IMR-90 (cell line): ENCODE results near the gene TMEM131L. TPM values are rescaled to one million over a fixed set of nuclear protein-coding genes. Genes with fewer than 3 reads are reported as not detected.

Experiments
- ATAC-seq: fragments of 200-7000 bp; cut with Tn5 transposase; 2 replicates; pipeline ENCODE4 v1.9.1; 2020; ENCODE audit warnings: low read depth, mild to moderate bottlenecking, moderate library complexity
- BruUV-seq: library from RNA; stranded (reverse); fragments of 400-500 nt; replicated peaks from 2 replicates; lab custom pipeline; 2021; lab: Mats Ljungman, UMichigan
- CTCF ChIA-PET: fragments of 300-600 bp; formaldehyde crosslinking; extraction: SDS; loops from one replicate; lab custom pipeline; 2021; ENCODE audit warnings: antibody characterized with exemption; lab: Yijun Ruan, JAX
- POLR2A ChIA-PET: fragments of 300-600 bp; sonication (Branson Sonifier 250); formaldehyde crosslinking; loops from one replicate; lab custom pipeline; 2022; ENCODE audit warnings: antibody characterized with exemption; ENCODE audit not compliant: unreplicated experiment; lab: Charles Lee
- DNase-seq: peaks from one replicate; pipeline ENCODE4 v3.0.0; 2013
- H2AFZ ChIP-seq: replicated peaks from 2 replicates; pipeline ENCODE3; 2013; ENCODE audit warnings: low read length, mild to moderate bottlenecking; ENCODE audit not compliant: poor library complexity
- H2AK5ac ChIP-seq: 2 replicates; pipeline ENCODE4 v1.6.1; 2013; ENCODE audit warnings: low read depth, low read length, inconsistent platforms
- H2AK9ac ChIP-seq: replicated peaks from 2 replicates; pipeline ENCODE3; 2013; ENCODE audit warnings: mild to moderate bottlenecking, low read depth, low read length, moderate library complexity; ENCODE audit not compliant: poor library complexity
- H2BK120ac ChIP-seq: 2 replicates; pipeline ENCODE4 v1.6.1; 2013; ENCODE audit warnings: low read depth, low read length, inconsistent platforms
- H2BK15ac ChIP-seq: 3 replicates; pipeline ENCODE4 v1.6.1; 2013; ENCODE audit warnings: low read depth, low read length, inconsistent platforms
- H2BK20ac ChIP-seq: 2 replicates; pipeline ENCODE4 v1.6.1; 2013; ENCODE audit warnings: low read depth, mild to moderate bottlenecking, inconsistent platforms, low read length, moderate library complexity
- H2BK5ac ChIP-seq: 2 replicates; pipeline ENCODE4 v1.6.1; 2013; ENCODE audit warnings: mild to moderate bottlenecking, low read depth, low read length, inconsistent platforms; ENCODE audit not compliant: poor library complexity, severe bottlenecking
- H3K14ac ChIP-seq: replicated peaks from 2 replicates; pipeline ENCODE4 v1.6.1; 2013; ENCODE audit warnings: low read depth, low read length, inconsistent platforms
- H3K18ac ChIP-seq: 2 replicates; pipeline ENCODE4 v1.6.1; 2013; ENCODE audit warnings: low read depth, low read length, control low read depth
- H3K23ac ChIP-seq: 2 replicates; pipeline ENCODE4 v1.6.1; 2013; ENCODE audit warnings: low read depth, low read length, inconsistent platforms
- H3K27ac ChIP-seq: 2 replicates; pipeline ENCODE4 v1.5.1; 2013; ENCODE audit warnings: mild to moderate bottlenecking, control low read depth, low read length; ENCODE audit not compliant: insufficient read depth
- H3K27me3 ChIP-seq: 2 replicates; pipeline ENCODE4 v1.6.1; 2013; ENCODE audit warnings: low read length; ENCODE audit not compliant: control insufficient read depth, insufficient read depth
- H3K36me3 ChIP-seq: 2 replicates; pipeline ENCODE4 v1.6.1; 2013; ENCODE audit warnings: low read length, mixed read lengths; ENCODE audit not compliant: control insufficient read depth, insufficient read depth
- H3K4ac ChIP-seq: 2 replicates; pipeline ENCODE4 v1.6.1; 2013; ENCODE audit warnings: low read depth, low read length, inconsistent platforms
- H3K4me1 ChIP-seq: 2 replicates; pipeline ENCODE4 v1.6.1; 2013; ENCODE audit warnings: low read length, mixed read lengths; ENCODE audit not compliant: control insufficient read depth, insufficient read depth
- H3K4me2 ChIP-seq: 2 replicates; pipeline ENCODE4 v1.6.1; 2013; ENCODE audit warnings: low read depth, mild to moderate bottlenecking, control low read depth, low read length, moderate library complexity
- H3K4me3 ChIP-seq: 2 replicates; pipeline ENCODE4 v1.5.1; 2013; ENCODE audit warnings: low read depth, mild to moderate bottlenecking, control low read depth, low read length, moderate library complexity; ENCODE audit not compliant: insufficient read depth
- H3K56ac ChIP-seq: 2 replicates; pipeline ENCODE4 v1.6.1; 2013; ENCODE audit warnings: low read length, inconsistent platforms; ENCODE audit not compliant: insufficient read depth; ENCODE audit errors: extremely low read depth
- H3K79me1 ChIP-seq, 2 experiments: 2 replicates each; pipeline ENCODE4 v1.6.1; 2013; ENCODE audit warnings: low read length in 2 of 2, inconsistent platforms in 1 of 2, low read depth in 1 of 2
- H3K9ac ChIP-seq: 2 replicates; pipeline ENCODE4 v1.6.1; 2013; ENCODE audit warnings: low read depth, low read length, control low read depth
- H3K9me1 ChIP-seq: 2 replicates; pipeline ENCODE4 v1.6.1; 2013; ENCODE audit warnings: low read length, inconsistent platforms; ENCODE audit not compliant: insufficient read depth
- H3K9me3 ChIP-seq: 2 replicates; pipeline ENCODE4 v1.6.1; 2013; ENCODE audit warnings: low read length; ENCODE audit not compliant: control insufficient read depth, insufficient read depth
- H4K20me1 ChIP-seq: 2 replicates; pipeline ENCODE4 v1.6.1; 2013; ENCODE audit warnings: low read length, inconsistent platforms; ENCODE audit not compliant: insufficient read depth
- H4K5ac ChIP-seq: 2 replicates; pipeline ENCODE4 v1.6.1; 2013; ENCODE audit warnings: mild to moderate bottlenecking, low read depth, low read length, control low read depth
- H4K8ac ChIP-seq, 2 experiments: 2 replicates each; pipeline ENCODE4 v1.6.1; 2013; ENCODE audit warnings: low read depth in 2 of 2, low read length in 2 of 2, control low read depth in 1 of 2, inconsistent platforms in 1 of 2
- H4K91ac ChIP-seq: 2 replicates; pipeline ENCODE4 v1.6.1; 2013; ENCODE audit warnings: low read depth, low read length, inconsistent platforms; ENCODE audit not compliant: insufficient read depth
- BHLHE40 ChIP-seq: fragments of 150-350 bp; IDR thresholded peaks from 2 replicates; pipeline ENCODE4 v1.6.1; 2016; ENCODE audit warnings: mild to moderate bottlenecking, low read depth, low read length
- CEBPB ChIP-seq: IDR thresholded peaks from 2 replicates; pipeline ENCODE4 v1.6.1; 2012; ENCODE audit warnings: low read depth, low read length, improper control_type of control experiment
- CHD1 ChIP-seq: IDR thresholded peaks from 2 replicates; pipeline ENCODE4 v1.6.1; 2012; ENCODE audit warnings: low read depth, low read length, improper control_type of control experiment
- FOS ChIP-seq: fragments of 150-350 bp; IDR thresholded peaks from 2 replicates; pipeline ENCODE4 v1.6.1; 2016; ENCODE audit warnings: low read depth, low read length
- MAFK ChIP-seq: IDR thresholded peaks from 2 replicates; pipeline ENCODE4 v1.6.1; 2012; ENCODE audit warnings: low read depth, low read length, improper control_type of control experiment
- MAZ ChIP-seq: IDR thresholded peaks from 2 replicates; pipeline ENCODE4 v1.6.1; 2012; ENCODE audit warnings: low read depth, mild to moderate bottlenecking, low read length, improper control_type of control experiment, moderate library complexity, borderline replicate concordance
- MXI1 ChIP-seq: IDR thresholded peaks from 2 replicates; pipeline ENCODE4 v1.6.1; 2012; ENCODE audit warnings: low read depth, mild to moderate bottlenecking, low read length, moderate library complexity, borderline replicate concordance
- NFE2L2 ChIP-seq: fragments of 150-350 bp; IDR thresholded peaks from 2 replicates; pipeline ENCODE4 v1.6.1; 2016; ENCODE audit warnings: low read depth, mild to moderate bottlenecking, low read length
- POLR2A ChIP-seq: IDR thresholded peaks from 2 replicates; pipeline ENCODE4 v1.6.1; 2012; ENCODE audit warnings: mild to moderate bottlenecking, low read depth, low read length
- RAD21 ChIP-seq: IDR thresholded peaks from 2 replicates; pipeline ENCODE4 v1.6.1; 2012; ENCODE audit warnings: low read length, improper control_type of control experiment
- RCOR1 ChIP-seq: IDR thresholded peaks from 2 replicates; pipeline ENCODE4 v1.6.1; 2012; ENCODE audit warnings: mild to moderate bottlenecking, low read length, improper control_type of control experiment; ENCODE audit not compliant: insufficient replicate concordance
- RFX5 ChIP-seq: IDR thresholded peaks from 2 replicates; pipeline ENCODE4 v1.8.0; 2012; ENCODE audit warnings: low read depth, mild to moderate bottlenecking, low read length, moderate library complexity
- SMC3 ChIP-seq: fragments of 150-350 bp; IDR thresholded peaks from 2 replicates; pipeline ENCODE4 v1.6.1; 2016; ENCODE audit warnings: low read depth, mild to moderate bottlenecking, antibody characterized with exemption, low read length, moderate library complexity
- USF2 ChIP-seq: fragments of 150-350 bp; IDR thresholded peaks from 2 replicates; pipeline ENCODE4 v1.6.1; 2017; ENCODE audit warnings: mild to moderate bottlenecking, antibody characterized with exemption, low read length, low read depth
- WGBS, 2 experiments: methylation state at CpG; one replicate each; pipeline versions ENCODE4 v1.1.5 to v1.1.7; 2013; ENCODE audit warnings: missing lambda C conversion rate in 2 of 2; ENCODE audit not compliant: insufficient read length in 1 of 2; ENCODE audit errors: extremely low coverage in 2 of 2; 5-methylcytosine and 5-hydroxymethylcytosine counted together
- dilution Hi-C: fragments of 300-500 bp; cut with HindIII; formaldehyde crosslinking; loops from one replicate; pipeline ENCODE4 v1.14.3; 2018; ENCODE audit warnings: low sequenced_read_pairs; ENCODE audit not compliant: unreplicated experiment
- in situ Hi-C: fragments of 300-500 bp; cut with MboI; formaldehyde crosslinking; loops from 3 replicates; pipeline ENCODE4 v1.14.3; 2019; ENCODE audit warnings: low sequenced_read_pairs, inconsistent platforms, mixed read lengths
- intact Hi-C: fragments of 100-400 bp; cut with micrococcal nuclease; formaldehyde crosslinking; loops from 2 replicates; pipeline ENCODE4 v1.10.0; 2022
- polyA plus RNA-seq, 3 experiments: library from polyadenylated mRNA; depleted of rRNA; stranded (reverse); fragments of >200 nt; gene quantifications; 2 replicates each; pipeline ENCODE4 v1.2.3, GENCODE V29; 2012; ENCODE audit warnings: low replicate concordance in 1 of 3
- total RNA-seq: library from RNA; depleted of rRNA; stranded (reverse); fragments of >200 nt; gene quantifications from 2 replicates; pipeline ENCODE4 v1.2.3, GENCODE V29; 2012
- TF ChIP-seq, protein P1 (sequence below): conservative IDR thresholded peaks from 2 replicates; pipeline ENCODE4 v1.5.1; 2012; ENCODE audit warnings: mild to moderate bottlenecking, low read depth, low read length, improper control_type of control experiment
- TF ChIP-seq, protein P2 (sequence below): fragments of 150-350 bp; IDR thresholded peaks from 2 replicates; pipeline ENCODE4 v1.6.1; 2016; ENCODE audit warnings: low read depth, mild to moderate bottlenecking, low read length, moderate library complexity, borderline replicate concordance

The TMEM131L gene
- total and polyA plus RNA-seq, 2 of the 4 experiments (the other 2 are of a cell fraction) = 8.4 to 23.8 TPM

DNA sequence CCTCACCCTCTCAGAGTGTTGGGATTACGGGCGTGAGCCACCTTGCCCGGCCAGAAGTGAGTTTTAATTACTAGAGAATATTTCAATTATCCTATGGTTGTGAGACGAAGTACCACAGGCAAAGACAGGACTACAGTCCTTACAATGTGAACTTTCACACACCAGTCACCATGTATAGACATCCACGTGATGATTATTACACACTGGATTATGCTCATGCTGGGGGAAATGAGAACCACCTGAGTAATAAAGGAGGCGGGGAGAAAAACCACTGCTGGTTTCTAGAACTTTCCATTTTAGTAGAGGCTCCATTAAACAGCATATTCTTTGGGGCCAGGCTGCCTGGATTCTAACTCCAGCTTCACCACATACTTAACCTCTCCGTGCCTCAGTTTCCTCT lies 175.4 kb downstream of the TMEM131L start:
- intact Hi-C loops = no loop called here
- BruUV-seq = no TSS peak
- no peak overlapping the region for H3K9ac ChIP-seq
- H3K4me3 ChIP-seq = no peak overlapping the region
- in situ Hi-C loops = no loop called here
- H2BK5ac ChIP-seq = no peak overlapping the region
- no peak overlapping the region for H3K4ac ChIP-seq
- ATAC-seq (no peak), DNase-seq (no peak)
- TF ChIP-seq, protein P1, sequence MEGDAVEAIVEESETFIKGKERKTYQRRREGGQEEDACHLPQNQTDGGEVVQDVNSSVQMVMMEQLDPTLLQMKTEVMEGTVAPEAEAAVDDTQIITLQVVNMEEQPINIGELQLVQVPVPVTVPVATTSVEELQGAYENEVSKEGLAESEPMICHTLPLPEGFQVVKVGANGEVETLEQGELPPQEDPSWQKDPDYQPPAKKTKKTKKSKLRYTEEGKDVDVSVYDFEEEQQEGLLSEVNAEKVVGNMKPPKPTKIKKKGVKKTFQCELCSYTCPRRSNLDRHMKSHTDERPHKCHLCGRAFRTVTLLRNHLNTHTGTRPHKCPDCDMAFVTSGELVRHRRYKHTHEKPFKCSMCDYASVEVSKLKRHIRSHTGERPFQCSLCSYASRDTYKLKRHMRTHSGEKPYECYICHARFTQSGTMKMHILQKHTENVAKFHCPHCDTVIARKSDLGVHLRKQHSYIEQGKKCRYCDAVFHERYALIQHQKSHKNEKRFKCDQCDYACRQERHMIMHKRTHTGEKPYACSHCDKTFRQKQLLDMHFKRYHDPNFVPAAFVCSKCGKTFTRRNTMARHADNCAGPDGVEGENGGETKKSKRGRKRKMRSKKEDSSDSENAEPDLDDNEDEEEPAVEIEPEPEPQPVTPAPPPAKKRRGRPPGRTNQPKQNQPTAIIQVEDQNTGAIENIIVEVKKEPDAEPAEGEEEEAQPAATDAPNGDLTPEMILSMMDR = no peak
- TF ChIP-seq CEBPB = no peak
- no peak for TF ChIP-seq NFE2L2
- no peak for TF ChIP-seq POLR2A
- no peak for TF ChIP-seq BHLHE40
- no peak for TF ChIP-seq MAZ
- no peak for TF ChIP-seq USF2
- TF ChIP-seq MXI1 = no peak
- TF ChIP-seq, protein P2, sequence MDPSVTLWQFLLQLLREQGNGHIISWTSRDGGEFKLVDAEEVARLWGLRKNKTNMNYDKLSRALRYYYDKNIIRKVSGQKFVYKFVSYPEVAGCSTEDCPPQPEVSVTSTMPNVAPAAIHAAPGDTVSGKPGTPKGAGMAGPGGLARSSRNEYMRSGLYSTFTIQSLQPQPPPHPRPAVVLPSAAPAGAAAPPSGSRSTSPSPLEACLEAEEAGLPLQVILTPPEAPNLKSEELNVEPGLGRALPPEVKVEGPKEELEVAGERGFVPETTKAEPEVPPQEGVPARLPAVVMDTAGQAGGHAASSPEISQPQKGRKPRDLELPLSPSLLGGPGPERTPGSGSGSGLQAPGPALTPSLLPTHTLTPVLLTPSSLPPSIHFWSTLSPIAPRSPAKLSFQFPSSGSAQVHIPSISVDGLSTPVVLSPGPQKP = no peak
- no peak for TF ChIP-seq SMC3
- no peak for TF ChIP-seq RFX5
- no peak for TF ChIP-seq CHD1
- no peak for TF ChIP-seq RCOR1
- no peak for TF ChIP-seq MAFK
- no peak for TF ChIP-seq FOS
- TF ChIP-seq RAD21 = no peak
- no peaks in the 10 kb centered on the region for H3K79me1 ChIP-seq
- H3K36me3 ChIP-seq = no peaks in the 10 kb centered on the region
- no peak overlapping the region for H3K56ac ChIP-seq
- H4K20me1 ChIP-seq = no peaks in the 10 kb centered on the region
- H3K27me3 ChIP-seq = no peaks in the 10 kb centered on the region
- H4K5ac ChIP-seq = no peak overlapping the region
- CTCF ChIA-PET = no interaction called here
- no peak overlapping the region for H3K4me2 ChIP-seq
- H2AK5ac ChIP-seq = no peak overlapping the region
- dilution Hi-C loops = no loop called here
- H3K9me1 ChIP-seq = no peaks in the 10 kb centered on the region
- peaks cover 3% of the 10 kb centered on the region for H3K9me3 ChIP-seq
- H2BK120ac ChIP-seq = no peak overlapping the region
- H2BK15ac ChIP-seq = no peak overlapping the region
- no peak overlapping the region for H2BK20ac ChIP-seq
- H4K8ac ChIP-seq = no peak overlapping the region
- H2AFZ ChIP-seq = no peak overlapping the region
- H3K14ac ChIP-seq = no peak overlapping the region
- H3K18ac ChIP-seq = no peak overlapping the region
- no peak overlapping the region for H4K91ac ChIP-seq
- H3K23ac ChIP-seq = no peak overlapping the region
- POLR2A ChIA-PET = no interaction called here
- WGBS, 2 experiments = no CpG with 5 or more reads among the region's 7 CpGs
- H3K4me1 ChIP-seq = no peaks in the 10 kb centered on the region
- no peak overlapping the region for H3K27ac ChIP-seq
- no peak overlapping the region for H2AK9ac ChIP-seq
